HCT116 (cell line): ENCODE measurements around the gene WLS. TPM values are rescaled to one million over a fixed set of nuclear protein-coding genes. Genes with fewer than 3 reads are reported as not detected.

Experiments
- ATAC-seq: fragments of 200-7000 bp; cut with Tn5 transposase; 2 replicates; pipeline ENCODE4 v1.9.1; 2020; ENCODE audit warnings: mild to moderate bottlenecking, moderate library complexity
- BruUV-seq: library from RNA; stranded (reverse); fragments of 400-500 nt; replicated peaks from 2 replicates; lab custom pipeline; 2021; lab: Mats Ljungman, UMichigan
- CTCF ChIA-PET: fragments of 300-600 bp; sonication (Branson Sonifier 250); formaldehyde crosslinking; loops from one replicate; lab custom pipeline; 2021; ENCODE audit warnings: antibody characterized with exemption; lab: Charles Lee
- POLR2A ChIA-PET: fragments of 300-600, 350-600 bp; sonication (Branson Sonifier 250); formaldehyde crosslinking; loops from one replicate; lab custom pipeline; 2021; ENCODE audit warnings: antibody characterized with exemption; lab: Charles Lee
- RAD21 ChIA-PET, 2 experiments: fragments of 300-600 bp; sonication (Branson Sonifier 250); formaldehyde crosslinking; loops; one replicate each; lab custom pipeline; 2023; ENCODE audit warnings: low total read pairs in 2 of 2; ENCODE audit not compliant: uncharacterized antibody in 2 of 2, unreplicated experiment in 2 of 2, low non-redundant PET in 1 of 2; lab: Charles Lee
- DNase-seq: peaks from one replicate; pipeline ENCODE4 v3.0.0-alpha.2; 2010; ENCODE audit warnings: low read depth, low spot score
- H2AFZ ChIP-seq: fragments of 200-600 bp; shearing (Covaris generic), sonication (generic); 2 replicates; pipeline ENCODE4 v1.6.1; 2017; ENCODE audit warnings: low read depth, mixed run types, mixed read lengths, antibody characterized with exemption, low read length; ENCODE audit not compliant: poor library complexity, severe bottlenecking
- H3K27ac ChIP-seq: 2 replicates; pipeline ENCODE4 v1.5.1; 2012; ENCODE audit warnings: low read depth, low read length
- H3K27me3 ChIP-seq: fragments of 200-600 bp; sonication (generic); 2 replicates; pipeline ENCODE4 v1.6.1; 2016; ENCODE audit warnings: mixed run types, low read length, mixed read lengths; ENCODE audit not compliant: insufficient read depth
- H3K36me3 ChIP-seq, 2 experiments: fragments of 200-500 bp in 1 of 2; fragments of 200-600 bp in 1 of 2; sonication (Bioruptor generic) in 1 of 2; sonication (generic) in 1 of 2; 2 replicates each; pipeline versions ENCODE4 v1.5.1 to v1.6.1; 2014 to 2016; ENCODE audit warnings: low read length in 2 of 2, inconsistent platforms in 1 of 2, mixed read lengths in 1 of 2, mixed run types in 1 of 2; ENCODE audit not compliant: insufficient read depth in 2 of 2, control insufficient read depth in 1 of 2
- H3K4me1 ChIP-seq, 2 experiments: fragments of 200-600 bp in 1 of 2; sonication (generic) in 1 of 2; 2 replicates each; pipeline versions ENCODE4 v1.5.1 to v1.6.1; 2012 to 2017; ENCODE audit warnings: low read length in 2 of 2, inconsistent platforms in 1 of 2, mild to moderate bottlenecking in 1 of 2, mixed read lengths in 1 of 2, mixed run types in 1 of 2, moderate library complexity in 1 of 2; ENCODE audit not compliant: insufficient read depth in 2 of 2, control insufficient read depth in 1 of 2
- H3K4me2 ChIP-seq: fragments of 200-600 bp; sonication (generic); 2 replicates; pipeline ENCODE4 v1.6.1; 2017; ENCODE audit warnings: mixed run types, low read length, mixed read lengths
- H3K4me3 ChIP-seq, 2 experiments: fragments of 200-600 bp in 1 of 2; sonication (generic) in 1 of 2; replicated peaks in 1 of 2; 2 replicates each; pipeline ENCODE4 v1.5.1; 2011 to 2016; ENCODE audit warnings: low read length in 2 of 2, control low read depth in 1 of 2, low read depth in 1 of 2, mild to moderate bottlenecking in 1 of 2, mixed read lengths in 1 of 2, mixed run types in 1 of 2
- H3K79me2 ChIP-seq: fragments of 200-600 bp; sonication (generic); 2 replicates; pipeline ENCODE4 v1.6.1; 2017; ENCODE audit warnings: mild to moderate bottlenecking, mixed run types, low read length, moderate library complexity, mixed read lengths; ENCODE audit not compliant: insufficient read depth
- H3K9ac ChIP-seq: fragments of 200-600 bp; sonication (generic); 2 replicates; pipeline ENCODE4 v1.6.1; 2016; ENCODE audit warnings: low read length, mixed read lengths
- H3K9me2 ChIP-seq: fragments of 200-600 bp; sonication (generic), shearing (Covaris generic); 2 replicates; pipeline ENCODE4 v1.6.1; 2017; ENCODE audit warnings: mixed run types, mild to moderate bottlenecking, moderate library complexity; ENCODE audit not compliant: insufficient read depth
- H3K9me3 ChIP-seq, 2 experiments: fragments of 200-500 bp in 1 of 2; fragments of 200-600 bp in 1 of 2; sonication (Bioruptor generic) in 1 of 2; sonication (generic) in 1 of 2; 2 replicates each; pipeline ENCODE4 v1.6.1; 2014 to 2017; ENCODE audit warnings: low read length in 2 of 2, mixed read lengths in 2 of 2, inconsistent platforms in 1 of 2, low read depth in 1 of 2, mild to moderate bottlenecking in 1 of 2, mixed run types in 1 of 2, moderate library complexity in 1 of 2; ENCODE audit not compliant: control insufficient read depth in 1 of 2, insufficient read depth in 1 of 2
- H4K20me1 ChIP-seq: fragments of 200-600 bp; sonication (generic), shearing (Covaris generic); 2 replicates; pipeline ENCODE4 v1.6.1; 2017; ENCODE audit warnings: mixed run types, mild to moderate bottlenecking, moderate library complexity; ENCODE audit not compliant: insufficient read depth
- CBX3 ChIP-seq: IDR thresholded peaks from 2 replicates; pipeline ENCODE4 v1.6.1; 2012; ENCODE audit warnings: low read depth
- CEBPB ChIP-seq: IDR thresholded peaks from 2 replicates; pipeline ENCODE4 v1.6.1; 2012; ENCODE audit warnings: low read depth
- ELF1 ChIP-seq: IDR thresholded peaks from 2 replicates; pipeline ENCODE4 v1.6.1; 2012; ENCODE audit warnings: low read depth, borderline replicate concordance
- EZH2phosphoT487 ChIP-seq: fragments of 200-600 bp; IDR thresholded peaks from 2 replicates; pipeline ENCODE4 v1.6.1; 2018; ENCODE audit warnings: antibody characterized with exemption, borderline replicate concordance
- RAD21 ChIP-seq: IDR thresholded peaks from 2 replicates; pipeline ENCODE4 v1.6.1; 2012; ENCODE audit warnings: low read depth, mild to moderate bottlenecking
- REST ChIP-seq: IDR thresholded peaks from 2 replicates; pipeline ENCODE4 v1.6.1; 2012; ENCODE audit warnings: low read depth
- SP1 ChIP-seq: IDR thresholded peaks from 2 replicates; pipeline ENCODE4 v1.6.1; 2012; ENCODE audit warnings: low read depth
- SRF ChIP-seq: IDR thresholded peaks from 2 replicates; pipeline ENCODE4 v1.6.1; 2012; ENCODE audit warnings: low read depth
- TCF7L2 ChIP-seq: IDR thresholded peaks from 2 replicates; pipeline ENCODE4 v1.7.0; 2011; ENCODE audit warnings: borderline replicate concordance, inconsistent platforms; ENCODE audit not compliant: insufficient read depth, insufficient read length; ENCODE audit errors: extremely low read depth
- ZFX ChIP-seq: fragments of 450-650 bp; IDR thresholded peaks from 2 replicates; pipeline ENCODE4 v1.6.1; 2017
- ZNF274 ChIP-seq: fragments of 200-500 bp; sonication (Bioruptor generic); IDR thresholded peaks from 2 replicates; pipeline ENCODE4 v1.6.1; 2014; ENCODE audit warnings: mild to moderate bottlenecking, low read depth, low read length, inconsistent platforms
- intact Hi-C: fragments of 100-400 bp; cut with micrococcal nuclease; formaldehyde crosslinking; loops from 2 replicates; pipeline ENCODE4 v1.10.0; 2022
- total RNA-seq: library from RNA; stranded (reverse); gene quantifications from one replicate; pipeline ENCODE4 v1.2.1, GENCODE V29; 2021; ENCODE audit not compliant: unreplicated experiment

WLS gene
- total RNA-seq, 1 experiment from 2014 or later = 38.0 TPM

GRCh38 chr1:68220420-68220819 lies 11.9 kb downstream of the WLS start:
- no peak for TF ChIP-seq SP1
- no peak for TF ChIP-seq EZH2phosphoT487
- TF ChIP-seq ZNF274 = no peak
- TF ChIP-seq RAD21 = no peak
- TF ChIP-seq REST = no peak
- TF ChIP-seq TCF7L2 = no peak
- TF ChIP-seq SRF = no peak
- TF ChIP-seq ELF1 = no peak
- no peak for TF ChIP-seq CBX3
- no peak for TF ChIP-seq CEBPB
- TF ChIP-seq ZFX = no peak
- ChIA-PET POLR2A (no interaction called here), RAD21 (no interaction called here), CTCF (no interaction called here)
- Histone ChIP-seq H3K9me2 (no peaks in the 10 kb centered on the region), H3K79me2 (peaks cover 8% of the 10 kb centered on the region), H3K9ac (no peak overlapping the region), H4K20me1 (0 out of 2 replicates have a peak, but pooled peaks cover 1% of the 10 kb centered on the region), H3K9me3 (no peaks in the 10 kb centered on the region), H3K27me3 (no peaks in the 10 kb centered on the region), H3K4me1 (no peaks in the 10 kb centered on the region), H3K36me3 (no peaks in the 10 kb centered on the region), H3K4me3 (no peak overlapping the region), H3K4me2 (no peak overlapping the region), H3K27ac (no peak overlapping the region), H2AFZ (no peak overlapping the region)
- intact Hi-C loops = no loop called here
- BruUV-seq = no TSS peak
- DNase-seq (no peak), ATAC-seq (no peak)
